ENCODE results near the gene TAGLN2. TPM values are rescaled to one million over a fixed set of nuclear protein-coding genes. Genes with fewer than 3 reads are reported as not detected.

TAGLN2 gene
- total and polyA plus RNA-seq, 4 donors: 483 to 788 (median 749) TPM

GRCh38 chr1:159928491-159929050, 3.3 kb upstream of the TAGLN2 start:
- WGBS, 2 donors: 95 to 98% methylated on average over 17 to 18 of the region's 18 CpGs
- no peak overlapping the region for H3K27ac ChIP-seq (ENCODE audit: low read depth in 1 of 2, low read length in 1 of 2)

DNA sequence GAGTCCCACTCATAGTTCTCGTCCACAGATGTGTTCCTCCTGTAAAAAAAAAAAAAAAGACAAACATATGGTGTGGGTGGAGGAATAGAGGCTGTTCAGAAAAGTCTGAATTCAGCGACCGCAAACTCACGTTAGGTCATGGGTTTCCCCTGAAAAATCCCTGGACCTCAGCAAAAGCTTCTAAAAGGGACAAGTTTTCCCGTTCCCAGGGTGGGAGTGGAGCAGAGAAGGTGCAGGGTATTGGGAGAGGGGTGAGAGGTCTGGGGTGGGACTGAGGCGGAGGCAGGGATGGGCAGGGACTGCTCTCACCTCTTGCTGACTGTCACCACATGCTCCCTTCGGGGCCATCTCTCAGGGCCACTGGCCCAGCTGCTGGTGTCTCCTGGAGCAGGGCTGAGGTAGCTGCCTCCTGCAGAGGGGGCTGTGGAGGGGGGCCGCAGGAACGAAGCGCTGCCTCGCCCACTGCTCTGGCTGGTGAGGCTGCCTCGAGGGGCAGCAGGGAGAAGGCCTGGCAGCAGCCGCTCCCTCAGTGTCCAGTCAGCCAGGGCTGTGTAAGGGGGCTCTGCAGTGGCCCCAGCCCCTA, 2.6 kb upstream of the TAGLN2 start:
- Histone ChIP-seq H3K36me3 (ENCODE audit: control insufficient read depth in 4 of 4, insufficient read depth in 4 of 4, low read length in 4 of 4) (peaks cover 0 to 6% (median 0%) of the 10 kb centered on the region in 4 donors), H3K9me3 (ENCODE audit: control insufficient read depth in 4 of 4, insufficient read depth in 3 of 4, low read length in 3 of 4) (no peaks in the 10 kb centered on the region), H3K27me3 (ENCODE audit: control insufficient read depth in 3 of 3, insufficient read depth in 3 of 3, low read length in 2 of 3) (no peaks in the 10 kb centered on the region), H3K27ac (ENCODE audit: low read depth in 1 of 2, low read length in 1 of 2) (no peak overlapping the region), H3K4me3 (no peak overlapping the region), H3K9ac (ENCODE audit: insufficient read depth in 1 of 2, low read length in 2 of 2) (no peak overlapping the region), H3K4me1 (ENCODE audit: control insufficient read depth in 5 of 5, insufficient read depth in 5 of 5, low read length in 5 of 5) (peaks cover 0 to 27% (median 7%) of the 10 kb centered on the region in 5 donors)
- DNase-seq: no peak
- WGBS, 2 donors: 84 to 90% methylated on average over 13 of the region's 13 CpGs
- ATAC-seq (ENCODE audit: insufficient read depth, low FRiP score): no peak
- TF ChIP-seq, protein P1, sequence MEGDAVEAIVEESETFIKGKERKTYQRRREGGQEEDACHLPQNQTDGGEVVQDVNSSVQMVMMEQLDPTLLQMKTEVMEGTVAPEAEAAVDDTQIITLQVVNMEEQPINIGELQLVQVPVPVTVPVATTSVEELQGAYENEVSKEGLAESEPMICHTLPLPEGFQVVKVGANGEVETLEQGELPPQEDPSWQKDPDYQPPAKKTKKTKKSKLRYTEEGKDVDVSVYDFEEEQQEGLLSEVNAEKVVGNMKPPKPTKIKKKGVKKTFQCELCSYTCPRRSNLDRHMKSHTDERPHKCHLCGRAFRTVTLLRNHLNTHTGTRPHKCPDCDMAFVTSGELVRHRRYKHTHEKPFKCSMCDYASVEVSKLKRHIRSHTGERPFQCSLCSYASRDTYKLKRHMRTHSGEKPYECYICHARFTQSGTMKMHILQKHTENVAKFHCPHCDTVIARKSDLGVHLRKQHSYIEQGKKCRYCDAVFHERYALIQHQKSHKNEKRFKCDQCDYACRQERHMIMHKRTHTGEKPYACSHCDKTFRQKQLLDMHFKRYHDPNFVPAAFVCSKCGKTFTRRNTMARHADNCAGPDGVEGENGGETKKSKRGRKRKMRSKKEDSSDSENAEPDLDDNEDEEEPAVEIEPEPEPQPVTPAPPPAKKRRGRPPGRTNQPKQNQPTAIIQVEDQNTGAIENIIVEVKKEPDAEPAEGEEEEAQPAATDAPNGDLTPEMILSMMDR (IDR thresholded peaks at IDR 0.05; ENCODE audit: control extremely low read depth, extremely low read depth): no peak

More at GRCh38 chr1:159928491-159929050, 3.3 kb upstream of the TAGLN2 start:
- H3K4me1 ChIP-seq (ENCODE audit: control insufficient read depth in 5 of 5, insufficient read depth in 5 of 5, low read length in 5 of 5): peaks cover 0 to 20% (median 6%) of the 10 kb centered on the region in 5 donors
- H3K4me3 ChIP-seq: no peak overlapping the region
- TF ChIP-seq, protein P1 (IDR thresholded peaks at IDR 0.05; ENCODE audit: control extremely low read depth, extremely low read depth): no peak
- DNase-seq (no peak), ATAC-seq (ENCODE audit: insufficient read depth, low FRiP score) (no peak)
- no peaks in the 10 kb centered on the region for H3K9me3 ChIP-seq (ENCODE audit: control insufficient read depth in 4 of 4, insufficient read depth in 3 of 4, low read length in 3 of 4)
- H3K27me3 ChIP-seq (ENCODE audit: control insufficient read depth in 3 of 3, insufficient read depth in 3 of 3, low read length in 2 of 3): no peaks in the 10 kb centered on the region
- H3K36me3 ChIP-seq (ENCODE audit: control insufficient read depth in 4 of 4, insufficient read depth in 4 of 4, low read length in 4 of 4): peaks cover 0 to 6% (median 0%) of the 10 kb centered on the region in 4 donors
- no peak overlapping the region for H3K9ac ChIP-seq (ENCODE audit: insufficient read depth in 1 of 2, low read length in 2 of 2)

- no peak for DNase-seq
Measured at GRCh38 chr1:159927211-159927848, 2.0 kb upstream of the TAGLN2 start.

More at GRCh38 chr1:159927211-159927848, 2.0 kb upstream of the TAGLN2 start:
- no peak for ATAC-seq (ENCODE audit: insufficient read depth, low FRiP score)
- TF ChIP-seq, protein P1 (IDR thresholded peaks at IDR 0.05; ENCODE audit: control extremely low read depth, extremely low read depth): no peak
- no peak overlapping the region for H3K4me3 ChIP-seq
- H3K9me3 ChIP-seq (ENCODE audit: control insufficient read depth in 4 of 4, insufficient read depth in 3 of 4, low read length in 3 of 4): no peaks in the 10 kb centered on the region
- 91 to 92% methylated on average over 16 of the region's 16 CpGs for WGBS, 2 donors
- peaks cover 0 to 6% (median 0%) of the 10 kb centered on the region in 4 donors for H3K36me3 ChIP-seq (ENCODE audit: control insufficient read depth in 4 of 4, insufficient read depth in 4 of 4, low read length in 4 of 4)
- H3K9ac ChIP-seq (ENCODE audit: insufficient read depth in 1 of 2, low read length in 2 of 2): no peak overlapping the region
- H3K27ac ChIP-seq (ENCODE audit: low read depth in 1 of 2, low read length in 1 of 2): no peak overlapping the region
- H3K27me3 ChIP-seq (ENCODE audit: control insufficient read depth in 3 of 3, insufficient read depth in 3 of 3, low read length in 2 of 3): no peaks in the 10 kb centered on the region
- H3K4me1 ChIP-seq (ENCODE audit: control insufficient read depth in 5 of 5, insufficient read depth in 5 of 5, low read length in 5 of 5): peaks cover 0 to 27% (median 13%) of the 10 kb centered on the region in 5 donors
